CD1c-positive myeloid dendritic cell (primary cell): Measurements from ENCODE around the gene CCDC200.
"Not testable (repeated sequence)": the region's sequence is repeated elsewhere in the genome, so short reads cannot be mapped to it uniquely, and the experiment has no call there.

Source experiments
- DNase-seq: peaks from one replicate; pipeline ENCODE4 v3.0.0-alpha.2; 2016; ENCODE audit errors: extremely low spot score

The CCDC200 gene

DNA sequence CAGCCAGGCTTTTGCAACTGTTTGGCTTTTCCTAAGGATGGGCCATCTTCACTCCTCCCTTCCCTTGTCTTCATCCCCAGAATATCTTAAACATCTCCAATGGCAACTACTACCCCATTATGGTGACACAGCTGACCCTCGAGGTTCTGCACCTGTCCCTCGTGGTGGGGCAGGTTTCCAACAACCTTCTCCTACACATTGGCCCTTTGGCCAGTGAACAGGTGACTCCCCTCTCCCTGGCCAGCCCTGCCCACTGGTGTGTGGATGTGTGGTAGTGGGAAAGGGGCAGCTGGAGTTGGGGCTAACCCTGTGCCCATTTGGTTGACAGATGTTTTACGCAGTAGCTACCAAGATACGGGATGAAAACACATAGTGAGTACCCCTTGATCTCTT lies 12.1 kb downstream of the CCDC200 start:
- DNase-seq, result no peak

DNA sequence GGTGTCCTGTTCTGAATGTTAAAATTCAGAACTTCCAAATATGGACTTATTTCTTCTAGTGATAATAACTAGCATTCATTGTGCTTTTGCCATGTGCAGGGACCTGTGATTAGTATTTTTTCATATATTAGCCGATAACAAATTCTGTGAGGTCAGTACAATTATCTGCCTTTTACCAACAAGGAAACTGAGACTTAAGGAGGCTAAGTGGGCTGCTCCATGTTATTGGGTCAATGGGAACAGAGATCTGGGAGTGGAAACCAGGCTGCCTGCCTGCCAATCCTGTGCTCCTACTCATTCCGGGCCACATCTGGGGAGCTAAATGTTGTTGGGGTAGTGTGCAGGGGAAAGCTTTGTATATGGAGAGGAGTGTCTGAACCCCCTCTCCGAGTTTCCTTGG lies 13.1 kb downstream of the CCDC200 start:
- no peak for DNase-seq

DNA sequence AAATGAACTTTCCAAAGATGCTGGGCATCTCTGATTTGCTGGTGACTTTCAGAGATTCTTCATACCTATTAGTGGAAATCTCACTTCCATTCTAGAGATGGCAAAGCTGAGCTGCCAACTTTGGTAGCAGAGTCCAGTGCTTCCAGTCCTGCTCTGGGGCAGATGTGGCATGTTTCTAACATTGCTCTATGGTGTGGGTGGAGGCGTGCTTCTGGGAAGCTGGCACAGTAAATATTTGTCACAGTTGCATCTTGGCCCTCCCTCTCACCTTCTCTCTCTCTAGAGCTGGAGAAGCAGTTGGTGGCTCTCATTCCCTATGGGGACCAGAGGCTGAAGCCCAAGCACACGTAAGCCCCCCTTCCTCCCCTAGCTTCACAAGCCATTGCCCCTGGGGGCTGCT lies 14.9 kb downstream of the CCDC200 start:
- no peak for DNase-seq

DNA sequence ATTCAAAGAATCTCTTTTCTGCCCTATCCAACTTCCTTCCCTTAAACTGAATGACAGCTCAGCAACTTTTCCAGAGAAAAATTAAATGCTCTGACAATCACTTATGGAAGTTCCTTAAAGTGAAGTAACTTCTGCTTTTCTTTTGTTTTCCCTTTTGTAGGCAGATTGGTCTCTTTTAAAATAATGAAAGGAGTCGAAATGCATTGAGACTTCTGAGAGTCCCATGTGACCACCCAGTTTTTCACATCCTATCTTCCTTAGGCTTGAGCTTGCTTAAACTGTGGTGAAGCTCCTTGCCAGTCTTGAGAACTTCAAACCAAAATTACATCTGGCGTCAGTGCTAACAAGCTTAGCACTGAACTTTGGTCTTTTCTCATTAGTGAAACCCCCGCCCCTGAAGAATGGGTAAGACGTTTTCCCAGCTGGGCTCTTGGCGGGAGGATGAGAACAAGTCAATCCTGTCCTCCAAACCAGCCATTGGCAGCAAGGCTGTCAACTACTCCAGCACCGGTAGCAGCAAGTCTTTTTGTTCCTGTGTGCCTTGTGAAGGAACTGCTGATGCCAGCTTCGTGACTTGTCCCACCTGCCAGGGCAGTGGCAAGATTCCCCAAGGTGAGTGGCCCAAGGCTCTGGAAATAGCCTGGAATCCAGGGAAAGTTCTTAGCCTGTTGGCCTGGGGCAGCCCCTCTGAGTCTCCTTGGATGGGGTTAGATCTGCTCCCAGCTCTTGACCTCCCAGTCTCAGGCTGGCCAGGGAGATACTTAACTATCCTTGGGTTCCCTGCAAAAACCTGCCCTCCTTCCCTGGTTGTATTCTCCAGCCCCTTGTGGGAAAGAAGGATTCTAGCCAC lies 15.6 kb downstream of the CCDC200 start:
- peak; percentile 89 for DNase-seq

DNA sequence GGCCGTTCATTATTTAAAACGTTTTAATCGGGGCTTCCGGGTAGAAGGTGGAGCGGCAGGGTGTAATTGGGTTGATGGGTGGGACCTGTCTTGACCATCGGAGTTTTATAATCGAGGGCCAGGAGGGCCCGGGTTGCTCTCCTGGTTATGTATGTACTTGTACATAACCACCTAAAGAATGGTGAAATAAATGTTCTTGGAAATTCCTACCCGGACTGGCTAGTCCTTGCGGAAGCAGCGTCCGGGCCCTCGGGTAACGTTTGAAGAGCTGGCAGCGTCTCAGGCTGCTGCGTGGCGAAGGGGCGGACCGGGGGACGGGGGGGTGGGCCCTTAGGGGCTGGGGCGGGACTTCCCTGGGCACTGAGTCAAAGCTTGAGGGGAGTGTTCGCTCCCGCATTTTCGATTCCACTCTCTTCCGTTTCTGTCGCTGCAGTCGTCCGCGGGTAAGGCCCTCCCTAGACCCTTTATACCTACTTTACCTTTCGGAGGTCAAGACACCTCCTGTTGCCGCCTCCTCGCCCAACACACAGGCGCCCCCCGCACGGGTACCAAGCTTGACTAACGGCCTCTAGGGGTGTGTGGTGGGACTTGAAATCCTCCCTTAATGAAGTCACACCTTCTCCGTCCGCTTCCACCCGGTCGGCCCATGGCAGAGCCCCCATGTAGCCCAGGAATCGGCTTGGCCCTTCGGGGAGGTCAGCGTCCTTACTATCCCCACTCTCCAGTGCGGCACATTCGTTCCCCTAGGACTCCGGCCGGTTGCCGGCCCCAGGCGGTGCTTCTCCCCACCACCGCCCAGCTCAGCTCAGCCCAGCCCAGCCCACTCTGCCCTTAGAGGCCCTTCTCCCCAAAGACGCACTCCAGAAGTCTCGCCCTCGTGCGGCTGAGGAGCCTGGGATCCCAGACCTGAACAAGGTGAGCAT lies 16.7 kb downstream of the CCDC200 start, which contains the start of gene TMEM106A:
Gene TMEM106A (plus strand): TSS at position 396 of the 923 bp plus-strand sequence. CDS start 1,167 bp downstream, outside the sequence.
- DNase-seq, result peak; percentile 85

DNA sequence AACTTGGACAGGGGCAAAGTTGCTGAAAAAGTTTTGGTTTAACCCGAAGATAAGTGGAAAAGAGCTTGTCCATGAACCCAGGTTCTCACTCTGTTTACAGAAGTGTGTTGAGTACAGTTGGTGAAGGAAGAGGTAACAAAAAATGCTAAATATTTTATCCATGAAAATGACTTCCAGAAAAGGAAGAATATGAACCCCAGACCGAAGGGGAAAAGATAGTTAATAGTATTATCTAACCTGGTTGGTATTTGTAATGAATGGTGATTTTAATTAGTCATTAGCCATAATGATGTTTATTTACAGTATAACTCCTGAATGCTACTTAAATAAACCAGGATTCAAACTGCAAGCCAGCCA lies 17.3 kb downstream of the CCDC200 start:
- DNase-seq, result no peak

DNA sequence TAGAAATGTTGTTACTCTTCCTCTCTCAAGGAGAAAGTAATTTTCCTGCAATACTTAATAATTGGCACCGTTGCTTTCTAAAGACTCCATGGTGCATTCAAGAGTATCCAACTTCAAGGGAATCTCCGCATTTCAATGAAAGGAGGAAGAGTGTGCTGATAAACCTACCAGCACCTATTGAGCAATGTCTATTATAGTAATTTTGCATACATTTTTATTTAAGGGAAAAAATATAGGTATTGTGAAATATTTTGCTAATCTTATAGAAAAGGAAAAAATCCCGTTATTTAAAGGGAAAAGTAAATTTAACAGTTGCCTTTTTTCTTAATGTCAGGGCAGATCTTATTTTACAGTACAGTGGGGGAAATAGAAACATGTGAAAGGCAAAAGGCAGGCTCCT lies 17.8 kb downstream of the CCDC200 start:
- no peak for DNase-seq

DNA sequence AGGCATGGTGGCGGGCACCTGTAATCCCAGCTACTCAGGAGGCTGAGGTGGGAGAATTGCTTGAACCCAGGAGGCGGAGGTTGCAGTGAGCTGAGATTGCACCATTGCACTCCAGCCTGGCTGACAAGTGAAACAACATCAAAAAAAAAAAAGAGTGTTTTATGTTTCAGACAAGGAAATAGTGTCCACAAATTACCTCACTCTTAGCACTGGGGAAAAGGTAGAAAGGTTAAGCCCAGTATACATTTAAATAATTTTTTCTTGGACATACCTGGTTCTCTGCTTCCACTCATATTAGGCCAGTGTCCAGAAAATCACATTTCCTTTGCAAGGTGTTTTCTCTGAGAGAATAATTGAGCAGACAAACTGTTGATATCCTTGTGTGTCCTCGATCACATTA lies 25.4 kb downstream of the CCDC200 start:
- not testable (repeated sequence) for DNase-seq

DNA sequence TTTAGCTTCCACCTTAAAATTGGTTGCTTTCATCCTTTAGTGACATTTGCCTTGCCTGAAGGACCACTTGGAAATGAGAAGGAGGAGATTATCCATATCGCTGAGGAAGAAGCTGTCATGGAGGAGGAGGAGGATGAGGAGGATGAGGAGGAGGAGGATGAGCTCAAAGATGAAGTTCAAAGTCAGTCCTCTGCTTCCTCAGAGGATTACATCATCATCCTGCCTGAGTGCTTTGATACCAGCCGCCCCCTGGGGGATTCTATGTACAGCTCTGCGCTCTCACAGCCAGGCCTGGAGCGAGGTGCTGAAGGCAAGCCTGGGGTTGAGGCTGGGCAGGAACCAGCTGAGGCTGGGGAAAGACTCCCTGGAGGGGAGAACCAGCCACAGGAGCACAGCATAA lies 28.3 kb downstream of the CCDC200 start:
- DNase-seq, result no peak

DNA sequence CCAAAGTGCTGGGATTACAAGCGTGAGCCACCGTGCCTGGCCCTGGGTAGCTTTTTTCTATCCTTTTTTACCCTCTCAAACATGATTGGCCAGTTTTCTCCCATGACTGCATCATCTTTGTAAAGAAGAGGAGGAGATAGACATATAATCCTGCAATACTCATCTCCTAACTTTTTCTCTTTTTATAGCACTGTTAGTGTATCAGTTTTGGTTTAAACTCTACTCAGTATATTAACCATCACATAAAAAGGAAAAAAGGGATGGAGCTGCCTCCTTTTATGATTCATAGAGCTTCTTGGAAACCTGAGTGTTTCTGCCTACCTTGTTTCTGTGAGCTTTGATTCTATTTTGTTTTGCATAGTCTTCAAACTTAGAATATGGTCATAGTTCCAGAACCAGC lies 28.8 kb downstream of the CCDC200 start:
- DNase-seq, result no peak

DNA sequence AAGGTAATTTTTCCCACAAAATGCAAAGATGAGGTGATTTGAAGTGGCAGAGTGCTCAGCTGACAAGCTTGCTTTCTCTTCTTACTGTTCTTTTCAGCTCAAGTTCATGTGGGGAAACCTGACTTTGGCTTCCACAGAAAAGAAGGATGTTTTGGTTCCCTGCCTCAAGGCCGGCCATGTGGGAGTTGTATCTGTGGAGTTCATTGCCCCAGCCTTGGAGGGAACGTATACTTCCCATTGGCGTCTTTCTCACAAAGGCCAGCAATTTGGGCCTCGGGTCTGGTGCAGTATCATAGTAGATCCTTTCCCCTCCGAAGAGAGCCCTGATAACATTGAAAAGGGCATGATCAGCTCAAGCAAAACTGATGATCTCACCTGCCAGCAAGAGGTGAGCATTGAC lies 35.2 kb downstream of the CCDC200 start:
- no peak for DNase-seq

DNA sequence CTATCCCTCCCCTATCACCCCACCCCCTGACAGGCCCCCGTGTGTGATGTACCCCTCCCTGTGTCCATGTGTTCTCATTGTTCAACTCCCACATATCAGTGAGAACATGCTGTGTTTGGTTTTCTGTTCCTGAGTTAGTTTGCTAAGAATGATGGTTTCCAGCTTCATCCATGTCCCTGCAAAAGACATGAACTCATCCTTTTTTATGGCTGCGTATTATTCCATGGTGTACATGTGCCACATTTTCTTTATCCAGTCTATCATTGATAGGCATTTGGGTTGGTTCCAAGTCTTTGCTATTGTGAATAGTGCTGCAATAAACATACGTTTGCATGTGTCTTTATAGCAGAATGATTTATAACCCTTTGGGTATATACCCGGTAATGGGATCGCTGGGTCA lies 41.8 kb downstream of the CCDC200 start:
- not testable (repeated sequence) for DNase-seq

DNA sequence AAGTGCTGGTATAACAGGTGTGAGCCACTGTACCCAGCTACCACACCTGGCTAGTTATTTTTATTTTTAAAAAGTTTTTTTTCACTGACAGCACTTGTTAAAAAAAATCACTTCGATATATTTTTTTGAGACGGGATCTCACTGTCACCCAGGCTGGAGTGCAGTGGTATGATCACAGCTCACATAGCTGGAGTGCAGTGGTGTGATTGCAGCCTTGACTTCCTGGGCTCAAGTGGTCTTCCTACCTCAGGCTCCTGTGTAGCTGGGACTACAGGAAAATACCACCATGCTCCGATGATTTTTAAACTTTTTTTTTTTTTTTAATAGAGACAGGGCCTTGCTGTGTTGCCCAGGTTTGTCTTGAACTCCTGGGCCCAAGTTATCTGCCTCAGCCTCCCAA lies 44.5 kb downstream of the CCDC200 start:
- DNase-seq, result no peak

DNA sequence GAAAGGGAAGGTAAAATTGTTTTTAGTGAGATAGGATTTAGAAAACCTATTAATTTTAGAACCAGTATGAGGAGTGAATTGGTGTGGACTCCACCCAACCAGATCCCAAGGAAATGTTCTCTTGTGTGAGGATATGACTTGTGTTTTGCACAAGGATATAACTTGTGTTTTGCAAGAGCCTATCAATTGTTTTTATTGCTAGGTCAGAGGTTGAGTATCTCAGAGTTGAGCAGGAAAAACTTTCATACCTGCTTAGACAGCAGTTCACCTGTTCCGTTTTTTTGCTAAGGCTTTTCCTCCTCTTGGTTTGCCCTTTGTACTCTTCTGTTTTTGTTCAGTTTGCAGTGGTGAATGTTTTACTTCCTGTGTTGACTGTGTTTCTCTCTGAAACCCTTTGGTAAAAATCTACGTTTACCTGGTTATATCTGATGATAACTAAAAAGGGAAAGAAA lies 52.3 kb downstream of the CCDC200 start:
- DNase-seq, result no peak

DNA sequence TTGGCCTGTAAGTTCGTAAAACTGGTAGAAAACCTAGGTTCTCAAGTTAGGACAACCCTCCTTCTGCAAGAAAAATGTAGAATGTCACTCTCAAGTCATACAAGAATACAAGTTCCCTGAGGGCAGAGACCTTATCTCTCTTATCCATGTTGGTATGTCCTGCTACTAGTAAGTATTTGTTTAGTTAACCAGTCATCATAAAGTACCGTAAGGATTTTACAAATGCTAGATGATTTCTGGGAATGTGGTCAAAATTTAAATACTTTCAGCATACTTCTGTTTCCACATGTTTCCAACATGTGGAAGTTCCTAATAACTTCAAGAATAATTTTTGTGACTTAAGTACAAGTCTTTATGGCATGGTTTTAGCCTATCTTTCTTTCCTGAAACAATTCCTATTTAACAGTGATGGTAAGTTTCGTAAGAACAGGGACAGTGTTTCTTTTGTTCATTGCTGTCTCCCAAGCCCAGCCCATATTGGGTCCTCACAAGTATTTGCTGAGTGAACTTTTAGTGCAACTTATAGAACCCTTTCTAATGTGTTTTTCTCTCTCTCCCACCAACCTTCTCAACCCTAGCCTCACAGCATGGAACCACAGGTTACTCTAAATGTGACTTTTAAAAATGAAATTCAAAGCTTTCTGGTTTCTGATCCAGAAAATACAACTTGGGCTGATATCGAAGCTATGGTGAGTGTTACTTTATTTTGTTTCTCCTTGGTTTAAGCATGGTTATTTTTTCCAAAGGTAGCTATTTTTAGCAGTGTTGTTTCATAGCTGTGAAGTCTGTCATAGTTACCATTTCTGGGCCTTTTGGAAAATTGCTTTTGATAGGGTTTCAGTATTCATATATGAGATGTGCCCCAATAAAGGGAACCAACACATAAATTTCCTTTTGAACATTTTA lies 53.0 kb downstream of the CCDC200 start:
- no peak for DNase-seq

DNA sequence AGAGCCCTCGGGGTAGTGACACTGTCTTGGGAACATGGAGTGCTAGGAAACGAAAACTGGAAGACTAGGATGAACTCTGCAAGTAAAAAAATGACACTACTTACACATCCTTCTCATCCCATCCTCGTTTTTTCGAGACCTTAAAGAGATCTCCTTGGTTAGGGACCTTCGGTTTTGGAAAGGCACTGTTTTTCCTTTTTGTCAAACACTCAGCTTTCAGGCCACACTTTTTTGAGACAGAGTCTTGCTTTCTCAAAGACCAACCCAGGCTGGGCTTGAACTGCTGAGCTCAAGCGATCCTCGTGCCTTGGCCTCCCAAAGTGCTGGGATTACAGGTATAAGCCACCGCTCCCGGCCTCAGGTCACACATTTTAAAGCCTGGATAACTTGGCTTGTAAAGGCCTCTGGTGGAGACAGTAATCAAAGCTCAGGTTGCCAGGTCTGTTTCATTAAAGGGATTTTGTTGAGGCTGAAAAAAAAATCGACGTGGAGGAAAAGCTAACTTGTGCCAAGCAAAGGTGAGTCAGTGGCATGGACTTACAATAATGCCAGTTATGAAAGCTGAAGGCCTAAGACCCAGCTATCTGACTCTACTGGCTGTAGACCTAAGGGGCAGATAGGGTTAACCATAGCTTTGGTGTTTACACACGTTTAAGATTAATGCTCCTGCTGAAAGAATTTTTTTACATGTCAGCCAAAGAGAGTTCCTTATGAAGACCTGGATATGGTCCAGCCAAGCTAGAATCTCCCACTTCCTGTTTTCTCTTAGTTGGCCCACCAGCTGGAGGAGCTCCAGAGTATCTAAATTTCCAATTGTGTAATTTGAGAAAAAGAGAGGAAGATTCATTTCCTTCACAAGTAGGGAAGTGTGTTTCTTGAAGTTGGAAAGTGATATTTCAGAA lies 56.6 kb downstream of the CCDC200 start:
- DNase-seq, result peak; percentile 94
